Peyer's patch (tissue), 4 donors: ENCODE data around the gene LAMA4. TPM values are rescaled to one million over a fixed set of nuclear protein-coding genes. Genes with fewer than 3 reads are reported as not detected.

Experiments
- DNase-seq, 3 donors: peaks; one replicate each; pipeline ENCODE4 v3.0.0-alpha.2; 2017 to 2019
- H3K27ac ChIP-seq, 4 donors: fragments of 200-600 bp; sonication (generic); one replicate each; pipeline ENCODE4 v1.5.1; 2016 to 2019
- H3K27me3 ChIP-seq, 2 donors: fragments of 200-600 bp; sonication (generic); one replicate each; pipeline ENCODE4 v1.5.1; 2019
- H3K36me3 ChIP-seq, 3 donors: fragments of 200-600 bp; sonication (generic); one replicate each; pipeline ENCODE4 v1.5.1; 2016 to 2019
- H3K4me1 ChIP-seq, 4 donors: fragments of 200-600 bp; sonication (generic); one replicate each; pipeline ENCODE4 v1.5.1; 2016 to 2019
- H3K4me3 ChIP-seq, 4 donors: fragments of 200-600 bp; sonication (generic); 1 replicate in 3 of 4; 2 replicates in 1 of 4; pipeline ENCODE4 v1.5.1; 2016 to 2019; ENCODE audit warnings: mild to moderate bottlenecking in 1 of 4
- H3K9me3 ChIP-seq, 4 donors: fragments of 200-600 bp; sonication (generic); one replicate each; pipeline ENCODE4 v1.5.1; 2016 to 2019; ENCODE audit warnings: mild to moderate bottlenecking in 1 of 4
- CTCF ChIP-seq, 6 experiments: fragments of 450-650 bp in 4 of 6; fragments of 200-600 bp in 2 of 6; sonication (generic) in 1 of 6; IDR thresholded peaks; one replicate each; pipeline ENCODE4 v1.5.1; 2017 to 2019; ENCODE audit warnings: antibody characterized with exemption in 6 of 6, mild to moderate bottlenecking in 3 of 6, moderate library complexity in 1 of 6
- POLR2A ChIP-seq, 2 donors: fragments of 450-650 bp; IDR thresholded peaks; one replicate each; pipeline ENCODE4 v1.5.1; 2017; ENCODE audit warnings: antibody characterized with exemption in 2 of 2, mild to moderate bottlenecking in 2 of 2, moderate library complexity in 2 of 2
- total RNA-seq, 4 donors: library from RNA; depleted of rRNA; stranded (reverse); fragments of >200 nt; gene quantifications; one replicate each; pipeline ENCODE4 v1.1.0, GENCODE V29; 2016

LAMA4 gene
- total RNA-seq, 4 donors from 2014 or later: 10.0 to 99.0 (median 28.9) TPM

- Histone ChIP-seq H3K27me3 (no peaks in the 10 kb centered on the region), H3K36me3 (no peaks in the 10 kb centered on the region), H3K9me3 (no peaks in the 10 kb centered on the region), H3K4me3 (no peak overlapping the region), H3K4me1 (no peaks in the 10 kb centered on the region), H3K27ac (no peak overlapping the region)
- DNase-seq: no peak
- TF ChIP-seq POLR2A (IDR thresholded peaks at IDR 0.05) (no peak), CTCF (IDR thresholded peaks at IDR 0.05) (no peak)
These were observed 56.7 kb downstream of the LAMA4 start for GRCh38 chr6:112197636-112198035.

DNA sequence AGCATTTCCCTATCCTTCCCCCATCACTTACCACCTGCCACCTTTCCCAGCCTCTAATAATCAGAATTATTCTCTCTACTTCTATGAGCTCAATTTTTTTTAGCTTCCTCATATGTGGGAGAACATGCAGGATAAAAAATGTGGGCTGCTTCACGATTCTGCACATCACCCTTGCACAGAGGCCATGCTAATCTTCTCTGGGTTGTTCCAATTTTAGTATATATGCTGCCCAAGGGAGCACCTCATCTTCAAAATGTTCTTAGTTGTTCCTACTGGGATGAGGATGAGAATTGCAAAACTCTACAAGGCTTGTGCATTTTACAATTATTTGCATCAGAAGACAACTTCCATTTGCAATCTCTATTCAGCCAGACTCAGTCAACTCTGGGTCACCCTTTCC, 58.1 kb downstream of the LAMA4 start:
- H3K27ac ChIP-seq: no peak overlapping the region
- TF ChIP-seq POLR2A (IDR thresholded peaks at IDR 0.05): no peak
- no peaks in the 10 kb centered on the region for H3K36me3 ChIP-seq
- DNase-seq: no peak
- no peak overlapping the region for H3K4me3 ChIP-seq
- H3K4me1 ChIP-seq: no peaks in the 10 kb centered on the region
- H3K9me3 ChIP-seq: no peaks in the 10 kb centered on the region
- H3K27me3 ChIP-seq: no peaks in the 10 kb centered on the region

- Histone ChIP-seq H3K27me3 (no peaks in the 10 kb centered on the region), H3K9me3 (no peaks in the 10 kb centered on the region), H3K4me3 (no peak overlapping the region), H3K36me3 (no peaks in the 10 kb centered on the region), H3K27ac (no peak overlapping the region), H3K4me1 (no peaks in the 10 kb centered on the region)
- DNase-seq: no peak
- TF ChIP-seq POLR2A (IDR thresholded peaks at IDR 0.05): no peak
- TF ChIP-seq CTCF (IDR thresholded peaks at IDR 0.05): no peak
These were observed 59.2 kb downstream of the LAMA4 start for GRCh38 chr6:112195166-112195565.

- no peak overlapping the region for H3K27ac ChIP-seq
These were observed 59.9 kb downstream of the LAMA4 start for GRCh38 chr6:112194511-112194910.

GRCh38 chr6:112193535-112194051, 60.8 kb downstream of the LAMA4 start:
- Histone ChIP-seq H3K4me1 (peaks cover 0 to 4% (median 0%) of the 10 kb centered on the region in 4 donors), H3K36me3 (no peaks in the 10 kb centered on the region), H3K27me3 (no peaks in the 10 kb centered on the region), H3K4me3 (no peak overlapping the region), H3K27ac (no peak overlapping the region), H3K9me3 (no peaks in the 10 kb centered on the region)
- no peak for DNase-seq
- TF ChIP-seq CTCF (IDR thresholded peaks at IDR 0.05) (no peak), POLR2A (IDR thresholded peaks at IDR 0.05) (no peak)

More at GRCh38 chr6:112194511-112194910, 59.9 kb downstream of the LAMA4 start:
- Histone ChIP-seq H3K4me3 (no peak overlapping the region), H3K27me3 (no peaks in the 10 kb centered on the region), H3K4me1 (peaks cover 0 to 4% (median 0%) of the 10 kb centered on the region in 4 donors), H3K36me3 (no peaks in the 10 kb centered on the region), H3K9me3 (no peaks in the 10 kb centered on the region)
- TF ChIP-seq POLR2A (IDR thresholded peaks at IDR 0.05) (no peak), CTCF (IDR thresholded peaks at IDR 0.05) (no peak)
- DNase-seq: no peak

- Histone ChIP-seq H3K36me3 (no peaks in the 10 kb centered on the region), H3K27ac (no peak overlapping the region), H3K27me3 (no peaks in the 10 kb centered on the region), H3K4me1 (peaks cover 0 to 4% (median 0%) of the 10 kb centered on the region in 4 donors), H3K4me3 (no peak overlapping the region), H3K9me3 (no peaks in the 10 kb centered on the region)
- no peak for DNase-seq
- TF ChIP-seq CTCF (IDR thresholded peaks at IDR 0.05): no peak
- no peak for TF ChIP-seq POLR2A (IDR thresholded peaks at IDR 0.05)
These were observed 61.2 kb downstream of the LAMA4 start for GRCh38 chr6:112193117-112193516.
